ENCODE measurements around the gene TMEM26.

TMEM26 gene

DNA sequence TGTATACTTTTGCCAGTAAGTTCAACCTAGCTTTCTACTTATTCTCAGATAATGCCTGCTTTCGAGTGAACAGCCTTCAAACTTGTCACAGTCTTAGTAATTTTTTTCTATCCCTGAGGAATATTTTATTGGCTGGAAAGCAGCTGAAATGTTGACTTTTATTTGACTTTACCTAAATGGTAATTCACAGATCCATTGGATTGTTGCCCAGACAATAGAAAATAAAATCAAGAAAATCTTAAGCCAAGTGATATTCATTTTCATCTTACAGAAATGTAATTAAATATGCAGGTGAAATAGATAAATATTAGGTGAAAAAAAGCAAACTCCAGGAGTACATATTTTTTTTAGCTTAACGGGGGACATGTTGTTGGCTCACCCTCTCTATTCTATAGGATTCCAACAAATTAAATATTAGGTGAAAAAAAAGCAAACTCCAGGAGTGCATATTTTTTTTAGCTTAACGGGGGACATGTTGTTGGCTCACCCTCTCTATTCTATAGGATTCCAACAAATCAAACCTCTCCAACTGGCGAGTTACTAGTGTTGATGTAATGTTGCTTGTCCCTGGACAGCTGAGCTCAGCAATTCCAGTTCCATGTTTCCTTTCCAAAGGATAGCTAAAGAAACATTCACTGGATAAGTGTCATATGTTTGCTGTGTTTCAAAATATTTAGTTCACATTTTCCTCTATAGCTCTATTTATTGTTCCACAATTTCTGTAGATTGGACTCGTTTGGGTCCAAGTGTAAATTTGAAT lies 4.2 kb downstream of the TMEM26 start:
- Mint-ChIP-seq H3K27ac (no peak overlapping the region), H3K27me3 (peaks cover 7% of the 10 kb centered on the region), H3K4me1 (peaks cover 6% of the 10 kb centered on the region), H3K36me3 (no peaks in the 10 kb centered on the region), H3K9me3 (no peaks in the 10 kb centered on the region), H3K4me3 (no peak overlapping the region)
- ATAC-seq (ENCODE audit: low read depth): no peak
- no peak for DNase-seq (ENCODE audit: low spot score in 2 of 2)

DNA sequence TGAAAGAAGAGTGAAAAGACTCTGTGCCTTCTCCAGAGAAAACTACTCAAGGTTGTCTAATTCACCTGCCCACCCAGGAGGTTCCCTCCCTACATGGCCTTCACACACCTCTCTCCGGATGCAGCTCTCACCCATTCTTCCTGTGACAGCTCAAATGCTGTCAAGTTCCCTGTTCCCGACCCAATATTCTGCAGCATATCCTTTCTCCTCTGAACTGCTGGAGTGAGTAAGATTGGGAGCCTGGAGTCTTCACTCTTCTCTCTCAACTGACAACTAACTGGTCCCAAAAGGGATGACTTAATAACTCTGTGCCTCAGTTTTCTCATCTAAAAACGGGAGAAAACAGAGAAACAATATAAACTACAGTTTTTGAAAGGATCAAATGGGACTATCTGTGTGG lies 5.1 kb downstream of the TMEM26 start:
- DNase-seq (ENCODE audit: low spot score in 2 of 2) (no peak), ATAC-seq (ENCODE audit: low read depth) (no peak)
- no peaks in the 10 kb centered on the region for H3K36me3 Mint-ChIP-seq
- no peak overlapping the region for H3K27ac Mint-ChIP-seq
- H3K27me3 Mint-ChIP-seq: peaks cover 7% of the 10 kb centered on the region
- no peaks in the 10 kb centered on the region for H3K9me3 Mint-ChIP-seq
- H3K4me1 Mint-ChIP-seq: peaks cover 6% of the 10 kb centered on the region
- no peak overlapping the region for H3K4me3 Mint-ChIP-seq

DNA sequence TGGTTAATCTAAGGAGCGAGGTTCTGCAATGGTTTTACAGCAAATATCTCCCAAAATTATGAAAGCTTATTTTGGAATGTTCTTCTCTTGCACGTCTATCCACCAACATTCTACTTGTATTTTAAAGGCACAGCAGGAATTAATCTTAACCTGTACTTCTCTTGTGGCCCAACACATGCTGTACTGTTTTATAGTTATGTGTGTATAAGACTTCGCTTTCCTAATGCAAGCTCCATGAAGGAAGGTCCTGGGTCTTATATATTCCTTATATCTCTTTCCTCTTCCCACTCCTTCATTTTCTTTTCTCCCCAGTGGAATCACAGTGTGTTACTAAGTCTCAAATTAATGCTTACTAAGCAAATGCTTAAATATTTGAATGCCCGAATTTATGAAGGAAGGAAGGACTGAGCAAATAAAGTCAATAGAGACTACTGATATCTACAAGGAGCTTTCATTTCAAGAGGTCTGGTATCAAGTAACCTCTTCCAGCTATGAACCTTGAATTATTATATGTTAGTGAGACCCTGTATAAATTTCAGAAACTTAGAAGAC lies 14.0 kb downstream of the TMEM26 start:
- H3K27ac Mint-ChIP-seq: no peak overlapping the region
- no peaks in the 10 kb centered on the region for H3K36me3 Mint-ChIP-seq
- no peaks in the 10 kb centered on the region for H3K27me3 Mint-ChIP-seq
- H3K4me3 Mint-ChIP-seq: no peak overlapping the region
- no peak for DNase-seq (ENCODE audit: low spot score in 2 of 2)
- H3K4me1 Mint-ChIP-seq: no peaks in the 10 kb centered on the region
- no peak for ATAC-seq (ENCODE audit: low read depth)
- no peaks in the 10 kb centered on the region for H3K9me3 Mint-ChIP-seq

DNA sequence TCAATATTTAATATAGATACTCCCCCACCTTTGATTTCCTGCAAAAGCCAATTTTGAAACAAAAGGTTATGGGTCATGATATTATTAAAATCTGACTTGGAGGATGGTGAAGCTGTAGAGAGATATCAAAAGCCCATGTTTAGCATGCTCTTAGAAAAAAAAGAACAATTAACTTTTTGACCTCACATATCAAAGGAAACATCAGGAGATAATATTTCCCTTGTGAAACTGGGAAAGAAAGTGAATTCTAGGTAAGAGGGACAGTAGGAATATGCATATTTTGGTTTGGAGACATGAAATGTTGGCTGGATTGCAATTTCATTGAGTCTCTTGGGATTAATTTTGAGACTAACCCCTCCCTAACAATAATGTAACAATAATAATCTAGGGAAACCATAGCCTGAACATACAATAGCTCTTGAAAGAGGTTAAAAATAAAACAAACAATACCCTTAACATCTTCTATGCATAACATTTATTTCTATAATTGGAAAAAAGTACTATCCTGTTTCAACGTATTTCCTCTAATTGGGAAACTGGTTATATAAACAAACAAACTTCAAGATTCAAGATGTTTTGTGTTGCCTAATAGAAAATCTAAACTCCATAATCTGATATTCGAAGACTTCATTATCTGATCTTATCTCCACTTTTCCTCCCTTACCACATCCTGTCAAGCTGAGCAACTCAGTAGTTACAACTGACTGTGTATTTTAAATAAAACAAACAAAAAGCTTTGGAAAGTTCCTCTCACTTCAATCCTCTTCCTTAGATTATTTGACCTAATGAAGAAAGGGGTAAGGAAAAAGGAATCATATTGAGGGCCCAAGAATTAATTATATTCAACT lies 14.8 kb downstream of the TMEM26 start:
- Mint-ChIP-seq H3K4me3 (no peak overlapping the region), H3K9me3 (no peaks in the 10 kb centered on the region), H3K36me3 (no peaks in the 10 kb centered on the region), H3K27ac (no peak overlapping the region), H3K27me3 (peaks cover under 1% of the 10 kb centered on the region), H3K4me1 (no peaks in the 10 kb centered on the region)
- DNase-seq (ENCODE audit: low spot score in 2 of 2): no peak
- ATAC-seq (ENCODE audit: low read depth): no peak

DNA sequence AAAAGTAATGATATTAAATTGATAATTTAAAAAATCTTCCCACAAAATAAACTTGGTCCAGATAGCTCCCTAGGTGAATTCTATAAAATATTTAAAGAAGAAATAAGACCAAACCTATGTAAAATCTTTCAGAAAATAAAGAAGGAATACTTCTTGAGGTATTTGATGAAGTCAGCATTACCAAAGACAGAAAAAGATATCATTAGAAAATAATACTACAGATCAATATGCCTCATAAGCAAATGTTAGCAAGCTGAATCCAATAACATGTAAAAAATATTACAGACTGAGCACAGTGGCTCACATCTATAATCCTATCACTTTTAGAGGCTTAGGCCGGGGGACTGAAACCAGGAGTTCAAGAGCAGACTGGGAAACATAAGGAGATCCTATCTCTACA lies 30.0 kb downstream of the TMEM26 start:
- Mint-ChIP-seq H3K4me3 (no peak overlapping the region), H3K27ac (no peak overlapping the region), H3K4me1 (no peaks in the 10 kb centered on the region), H3K9me3 (peaks cover 16% of the 10 kb centered on the region), H3K36me3 (peaks cover 2% of the 10 kb centered on the region), H3K27me3 (no peaks in the 10 kb centered on the region)
- DNase-seq (ENCODE audit: low spot score in 2 of 2) (no peak), ATAC-seq (ENCODE audit: low read depth) (no peak)

DNA sequence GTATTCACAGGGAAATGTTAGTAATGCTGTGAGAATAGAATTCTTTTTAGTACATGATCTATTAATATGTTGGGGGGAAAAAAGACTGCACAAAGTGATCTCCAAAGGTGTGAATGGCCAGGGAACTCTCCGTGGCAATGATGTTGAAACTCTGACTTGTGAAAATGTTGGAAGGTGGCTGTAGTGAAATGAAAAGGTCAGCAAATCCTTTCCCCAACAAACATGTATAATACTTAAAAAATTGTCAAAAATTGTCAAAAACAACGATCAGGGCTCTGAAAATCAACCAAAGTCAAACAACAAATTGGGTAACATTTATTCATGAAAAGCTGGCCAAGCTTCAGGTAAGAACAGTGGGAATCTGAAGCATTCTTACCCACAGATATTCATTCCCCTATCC lies 35.5 kb downstream of the TMEM26 start:
- Mint-ChIP-seq H3K4me3 (no peak overlapping the region), H3K27ac (no peak overlapping the region), H3K9me3 (peaks cover 14% of the 10 kb centered on the region), H3K4me1 (no peaks in the 10 kb centered on the region), H3K36me3 (peaks cover 2% of the 10 kb centered on the region), H3K27me3 (peaks cover 2% of the 10 kb centered on the region)
- DNase-seq (ENCODE audit: low spot score in 2 of 2) (no peak), ATAC-seq (ENCODE audit: low read depth) (no peak)

DNA sequence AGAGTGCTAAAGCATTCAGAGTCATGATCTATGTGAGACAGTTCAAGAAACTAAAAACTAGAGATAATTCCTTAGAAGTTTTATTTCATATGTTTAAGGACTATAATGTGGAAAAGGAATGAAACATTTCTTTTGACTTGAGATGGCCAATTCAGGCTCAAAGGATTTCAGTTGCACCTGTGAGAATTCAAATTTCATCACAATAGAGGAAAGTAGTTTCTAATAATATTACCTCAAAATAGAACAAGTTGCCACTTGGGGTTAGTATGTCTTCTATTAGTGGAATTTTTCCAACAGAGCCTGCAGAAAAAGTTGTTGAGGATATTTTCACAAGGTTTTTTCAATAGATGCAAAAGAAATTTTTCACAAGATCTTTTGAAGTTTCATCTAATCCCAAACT lies 37.4 kb downstream of the TMEM26 start:
- Mint-ChIP-seq H3K27ac (no peak overlapping the region), H3K27me3 (peaks cover 2% of the 10 kb centered on the region), H3K9me3 (peaks cover 7% of the 10 kb centered on the region), H3K4me3 (no peak overlapping the region), H3K4me1 (no peaks in the 10 kb centered on the region), H3K36me3 (no peaks in the 10 kb centered on the region)
- ATAC-seq (ENCODE audit: low read depth) (no peak), DNase-seq (ENCODE audit: low spot score in 2 of 2) (no peak)

DNA sequence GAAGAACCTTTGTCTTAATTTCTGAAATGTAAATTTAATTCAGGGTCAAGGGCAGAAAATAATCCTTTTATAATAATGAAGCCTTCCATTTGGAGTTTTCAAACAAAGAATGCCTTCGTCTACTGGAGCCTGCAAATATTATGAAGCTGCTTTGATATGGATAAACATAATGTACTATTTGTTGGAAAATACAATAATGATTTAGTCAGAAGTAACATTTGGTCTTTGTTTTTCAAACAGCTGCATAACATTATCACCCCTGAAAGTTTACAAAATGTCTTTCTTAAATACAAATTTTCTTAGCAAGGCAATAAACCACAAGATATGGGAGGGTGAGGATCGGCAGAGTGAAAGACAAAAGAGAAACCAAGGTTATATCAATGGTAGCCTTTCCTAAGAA lies 41.5 kb downstream of the TMEM26 start:
- Mint-ChIP-seq H3K27me3 (peaks cover 4% of the 10 kb centered on the region), H3K9me3 (no peaks in the 10 kb centered on the region), H3K36me3 (no peaks in the 10 kb centered on the region), H3K4me1 (no peaks in the 10 kb centered on the region), H3K27ac (no peak overlapping the region), H3K4me3 (no peak overlapping the region)
- ATAC-seq (ENCODE audit: low read depth) (no peak), DNase-seq (ENCODE audit: low spot score in 2 of 2) (no peak)

DNA sequence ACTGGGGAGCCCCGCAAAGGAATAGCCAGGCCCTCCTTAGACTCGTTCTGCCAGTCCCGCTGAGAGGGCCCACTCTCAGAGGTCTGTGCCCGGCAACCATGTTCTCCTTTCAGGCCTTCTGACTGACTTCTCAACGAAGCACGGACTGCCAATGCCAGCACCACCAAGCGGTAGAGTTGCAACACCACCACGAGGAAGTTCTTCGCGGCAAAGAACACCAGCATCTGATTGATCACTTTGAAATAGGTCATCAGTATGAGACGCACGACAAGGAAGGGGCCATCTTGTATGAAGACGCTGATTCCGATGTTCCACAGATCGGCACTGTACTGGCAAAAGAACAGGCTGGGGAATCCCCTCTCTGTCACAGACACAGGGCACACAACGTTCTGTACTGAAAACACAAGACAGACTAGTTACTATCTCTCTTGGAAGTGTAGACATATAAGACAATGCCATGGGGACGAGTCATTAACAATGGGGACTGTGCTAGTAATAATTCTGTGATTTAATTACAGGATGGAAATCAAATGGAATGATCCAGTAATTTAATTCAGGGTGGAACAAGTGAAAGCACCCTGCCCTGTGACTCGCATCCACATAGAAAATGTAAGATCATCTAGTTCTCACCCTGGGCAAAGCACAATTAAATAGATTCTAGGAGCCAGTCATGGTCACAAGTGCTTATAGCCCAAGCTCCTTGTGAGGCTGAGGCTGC lies 42.7 kb downstream of the TMEM26 start:
- no peak for ATAC-seq (ENCODE audit: low read depth)
- no peak for DNase-seq (ENCODE audit: low spot score in 2 of 2)
- no peak overlapping the region for H3K4me3 Mint-ChIP-seq
- H3K27me3 Mint-ChIP-seq: peaks cover 4% of the 10 kb centered on the region
- no peaks in the 10 kb centered on the region for H3K4me1 Mint-ChIP-seq
- H3K27ac Mint-ChIP-seq: no peak overlapping the region
- H3K9me3 Mint-ChIP-seq: no peaks in the 10 kb centered on the region
- no peaks in the 10 kb centered on the region for H3K36me3 Mint-ChIP-seq

DNA sequence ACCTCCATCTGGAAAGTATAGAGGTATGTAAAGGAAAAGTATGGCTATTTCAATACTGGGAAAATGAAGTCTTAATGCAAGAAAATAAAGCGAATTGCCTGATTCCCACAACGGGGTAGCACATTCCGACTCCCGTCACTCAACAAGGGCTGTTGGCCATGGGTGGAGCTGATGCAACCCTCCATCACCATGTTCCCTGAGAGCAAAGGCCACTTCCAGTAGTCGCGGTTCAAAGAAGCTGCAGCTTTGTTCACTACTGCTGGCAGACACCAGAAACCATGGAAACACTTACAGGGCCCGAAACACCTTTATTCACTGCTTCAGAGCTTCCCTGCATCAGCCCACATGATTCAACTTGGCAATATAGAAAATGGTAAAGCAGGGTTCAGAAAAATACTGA lies 44.0 kb downstream of the TMEM26 start:
- no peak overlapping the region for H3K4me3 Mint-ChIP-seq
- no peak for DNase-seq (ENCODE audit: low spot score in 2 of 2)
- no peak overlapping the region for H3K27ac Mint-ChIP-seq
- H3K27me3 Mint-ChIP-seq: peaks cover 4% of the 10 kb centered on the region
- H3K4me1 Mint-ChIP-seq: no peaks in the 10 kb centered on the region
- no peaks in the 10 kb centered on the region for H3K36me3 Mint-ChIP-seq
- H3K9me3 Mint-ChIP-seq: no peaks in the 10 kb centered on the region
- no peak for ATAC-seq (ENCODE audit: low read depth)

DNA sequence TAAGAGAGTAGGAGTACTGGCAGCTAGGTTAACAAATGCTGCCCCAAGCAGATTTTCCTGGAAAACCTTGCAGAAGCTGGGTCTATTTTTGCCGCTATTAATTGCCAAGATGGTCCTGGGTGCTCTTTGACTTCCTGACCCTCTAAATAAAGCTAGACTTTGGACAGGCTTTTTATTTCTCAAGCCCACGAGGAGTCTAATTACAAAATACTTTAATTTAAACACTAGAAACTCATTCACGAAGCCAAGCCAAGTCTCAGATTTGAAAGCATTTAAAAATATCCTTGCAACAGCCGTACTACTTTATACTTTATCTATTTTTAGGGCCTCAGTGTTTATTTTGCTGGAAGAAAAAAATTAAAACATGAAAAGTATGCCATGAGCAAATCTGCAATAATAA lies 45.1 kb downstream of the TMEM26 start:
- Mint-ChIP-seq H3K4me3 (no peak overlapping the region), H3K27me3 (peaks cover 4% of the 10 kb centered on the region), H3K36me3 (no peaks in the 10 kb centered on the region), H3K9me3 (no peaks in the 10 kb centered on the region), H3K27ac (no peak overlapping the region), H3K4me1 (no peaks in the 10 kb centered on the region)
- ATAC-seq (ENCODE audit: low read depth) (no peak), DNase-seq (ENCODE audit: low spot score in 2 of 2) (no peak)

DNA sequence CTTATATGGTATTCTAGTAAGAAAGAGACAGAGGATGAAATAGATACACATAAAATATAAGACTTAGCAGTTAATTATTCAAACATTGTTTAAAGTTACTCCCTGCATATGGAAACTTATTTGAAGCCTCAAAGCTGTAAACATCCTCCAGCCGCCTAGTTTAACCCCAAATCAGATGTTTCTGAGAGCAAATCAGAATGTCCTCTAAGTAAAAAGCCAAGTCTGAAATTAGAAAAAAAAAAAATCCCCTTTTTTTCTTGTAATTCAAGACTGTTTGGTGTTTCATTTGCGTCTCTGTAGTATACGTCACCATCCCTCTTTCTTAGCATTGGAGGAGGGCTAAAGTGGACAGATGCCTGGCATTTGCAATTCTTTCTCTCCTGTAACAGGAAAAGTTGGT lies 46.4 kb downstream of the TMEM26 start:
- DNase-seq (ENCODE audit: low spot score in 2 of 2) (no peak), ATAC-seq (ENCODE audit: low read depth) (no peak)
- Mint-ChIP-seq H3K4me1 (no peaks in the 10 kb centered on the region), H3K27ac (no peak overlapping the region), H3K27me3 (peaks cover 3% of the 10 kb centered on the region), H3K36me3 (no peaks in the 10 kb centered on the region), H3K4me3 (no peak overlapping the region), H3K9me3 (no peaks in the 10 kb centered on the region)

DNA sequence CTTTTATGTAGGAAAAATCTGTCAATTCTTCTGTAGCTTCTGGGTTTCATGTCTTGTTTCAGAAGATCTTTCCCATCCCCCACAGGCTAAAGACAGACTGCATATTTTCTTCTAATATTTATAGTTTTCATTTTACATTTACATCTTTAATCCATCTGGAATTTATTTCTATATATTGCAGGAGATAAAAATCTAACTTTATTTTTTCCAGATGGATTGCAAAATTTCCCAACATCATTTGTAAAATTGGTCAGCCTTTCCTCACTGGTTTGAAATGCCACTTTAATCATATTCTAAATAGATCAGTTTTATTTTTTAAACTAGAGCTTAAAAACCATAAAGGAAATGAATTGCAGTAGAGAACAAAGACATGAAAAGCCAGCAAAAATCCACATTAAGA lies 46.9 kb downstream of the TMEM26 start:
- Mint-ChIP-seq H3K4me3 (no peak overlapping the region), H3K4me1 (no peaks in the 10 kb centered on the region), H3K9me3 (no peaks in the 10 kb centered on the region), H3K27me3 (peaks cover 3% of the 10 kb centered on the region), H3K36me3 (no peaks in the 10 kb centered on the region), H3K27ac (no peak overlapping the region)
- no peak for DNase-seq (ENCODE audit: low spot score in 2 of 2)
- no peak for ATAC-seq (ENCODE audit: low read depth)

DNA sequence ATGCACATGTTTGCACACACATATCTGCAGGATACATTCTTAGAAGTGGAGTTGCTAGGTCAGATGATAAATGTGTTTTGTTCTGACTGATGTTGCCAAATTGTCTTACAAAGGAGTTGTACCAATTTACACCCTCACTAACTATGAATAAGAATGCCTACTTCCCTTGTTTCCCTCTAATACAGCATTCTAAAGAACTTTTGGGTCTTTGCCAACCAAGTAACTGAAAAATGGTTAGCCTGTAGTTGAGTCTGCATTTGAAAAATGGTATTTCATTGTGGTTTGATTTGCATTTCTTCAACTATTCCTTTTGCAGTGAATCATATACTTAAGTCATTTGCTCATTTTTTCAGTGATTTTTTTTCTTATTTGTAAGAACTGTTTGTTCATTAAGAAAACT lies 48.4 kb downstream of the TMEM26 start:
- no peak for ATAC-seq (ENCODE audit: low read depth)
- no peak for DNase-seq (ENCODE audit: low spot score in 2 of 2)
- no peak overlapping the region for H3K27ac Mint-ChIP-seq
- H3K4me3 Mint-ChIP-seq: no peak overlapping the region
- H3K4me1 Mint-ChIP-seq: no peaks in the 10 kb centered on the region
- no peaks in the 10 kb centered on the region for H3K36me3 Mint-ChIP-seq
- no peaks in the 10 kb centered on the region for H3K27me3 Mint-ChIP-seq
- H3K9me3 Mint-ChIP-seq: no peaks in the 10 kb centered on the region

Data from memory B cell (primary cell).